NCI-H774 (cell line): ENCODE results near the gene ATG5.

Source experiments
- DNase-seq: peaks from one replicate; lab custom pipeline; 2025; lab: John Stamatoyannopoulos, UW

The ATG5 gene

GRCh38 chr6:106216527-106216926, 109.0 kb downstream of the ATG5 start:
- DNase-seq: no peak

GRCh38 chr6:106215608-106216007, 110.0 kb downstream of the ATG5 start:
- DNase-seq: no peak

GRCh38 chr6:106214531-106214930, 111.0 kb downstream of the ATG5 start:
- no peak for DNase-seq

GRCh38 chr6:106213660-106214289, 111.8 kb downstream of the ATG5 start:
- DNase-seq: no peak

- no peak for DNase-seq
These were observed 113.0 kb downstream of the ATG5 start for GRCh38 chr6:106212576-106212975.

GRCh38 chr6:106206905-106207304, 118.7 kb downstream of the ATG5 start:
- DNase-seq: no peak

- no peak for DNase-seq
These were observed 120.6 kb downstream of the ATG5 start for GRCh38 chr6:106204961-106205360.

- DNase-seq: no peak
These were observed 125.6 kb downstream of the ATG5 start for GRCh38 chr6:106199998-106200397.

GRCh38 chr6:106199331-106199730, 126.2 kb downstream of the ATG5 start:
- no peak for DNase-seq

GRCh38 chr6:106197441-106197840, 128.1 kb downstream of the ATG5 start:
- DNase-seq: no peak

GRCh38 chr6:106194949-106195921, 130.3 kb downstream of the ATG5 start:
- no peak for DNase-seq

GRCh38 chr6:106192824-106193223, 132.7 kb downstream of the ATG5 start:
- no peak for DNase-seq

GRCh38 chr6:106188104-106188794, 137.3 kb downstream of the ATG5 start:
- DNase-seq: no peak

- DNase-seq: no peak
These were observed 138.1 kb downstream of the ATG5 start for GRCh38 chr6:106187424-106187982.

GRCh38 chr6:106186714-106187113, 138.8 kb downstream of the ATG5 start:
- no peak for DNase-seq

- DNase-seq: no peak
These were observed 139.4 kb downstream of the ATG5 start for GRCh38 chr6:106186172-106186571.

GRCh38 chr6:106185615-106186014, 139.9 kb downstream of the ATG5 start:
- DNase-seq: no peak

- DNase-seq: no peak
These were observed 140.9 kb downstream of the ATG5 start for GRCh38 chr6:106184629-106185028.

- no peak for DNase-seq
These were observed 142.1 kb downstream of the ATG5 start for GRCh38 chr6:106183430-106183829.

- no peak for DNase-seq
These were observed 143.1 kb downstream of the ATG5 start for GRCh38 chr6:106182455-106182854.

- DNase-seq: no peak
These were observed 143.7 kb downstream of the ATG5 start for GRCh38 chr6:106181664-106182418.

GRCh38 chr6:106180208-106180607, 145.4 kb downstream of the ATG5 start:
- DNase-seq: no peak
